Liver (tissue), 3 donors: ENCODE measurements around the gene CACYBP.
A peak's percentile ranks its signal among the peaks of the same experiment; 100 is the strongest.

Experiments
- EGR1 ChIP-seq, 2 donors: IDR thresholded peaks; 2 replicates each; pipeline ENCODE4 v1.6.1; 2016 to 2018; ENCODE audit warnings: antibody characterized with exemption in 2 of 2, low read depth in 2 of 2
- FOXA2 ChIP-seq: IDR thresholded peaks from 2 replicates; pipeline ENCODE4 v1.6.1; 2016; ENCODE audit warnings: antibody characterized with exemption
- JUND ChIP-seq, 2 donors: IDR thresholded peaks; 2 replicates each; pipeline ENCODE4 v1.6.1; 2016; ENCODE audit warnings: antibody characterized with exemption in 2 of 2
- RAD21 ChIP-seq, 2 donors: IDR thresholded peaks; 2 replicates each; pipeline ENCODE4 v1.6.1; 2016; ENCODE audit warnings: antibody characterized with exemption in 2 of 2, mild to moderate bottlenecking in 2 of 2
- RXRA ChIP-seq, 2 donors: IDR thresholded peaks; 2 replicates each; pipeline ENCODE4 v1.6.1; 2017 to 2018; ENCODE audit warnings: antibody characterized with exemption in 2 of 2, mild to moderate bottlenecking in 1 of 2
- SP1 ChIP-seq: IDR thresholded peaks from 2 replicates; pipeline ENCODE4 v1.6.1; 2018; ENCODE audit warnings: antibody characterized with exemption, mild to moderate bottlenecking
- TAF1 ChIP-seq: conservative IDR thresholded peaks from 2 replicates; pipeline ENCODE4 v1.6.1; 2016; ENCODE audit warnings: antibody characterized with exemption, mild to moderate bottlenecking
- TF ChIP-seq, protein P1 (sequence below): IDR thresholded peaks from 2 replicates; pipeline ENCODE4 v1.6.1; 2016; ENCODE audit warnings: antibody characterized with exemption
- TF ChIP-seq, protein P2 (sequence below): IDR thresholded peaks from 2 replicates; pipeline ENCODE4 v1.6.1; 2016; ENCODE audit warnings: antibody characterized with exemption, mild to moderate bottlenecking
- TF ChIP-seq, protein P3 (sequence below): fragments of 150-350 bp; IDR thresholded peaks from 2 replicates; pipeline ENCODE4 v1.5.1; 2017; ENCODE audit warnings: improper control_type of control experiment, low read depth, low read length; ENCODE audit not compliant: missing input control
- TF ChIP-seq, protein P4 (sequence below): IDR thresholded peaks from 2 replicates; pipeline ENCODE4 v1.6.1; 2016; ENCODE audit warnings: antibody characterized with exemption
- donor health status: healthy.
- donor health status: healthy.

DNA sequence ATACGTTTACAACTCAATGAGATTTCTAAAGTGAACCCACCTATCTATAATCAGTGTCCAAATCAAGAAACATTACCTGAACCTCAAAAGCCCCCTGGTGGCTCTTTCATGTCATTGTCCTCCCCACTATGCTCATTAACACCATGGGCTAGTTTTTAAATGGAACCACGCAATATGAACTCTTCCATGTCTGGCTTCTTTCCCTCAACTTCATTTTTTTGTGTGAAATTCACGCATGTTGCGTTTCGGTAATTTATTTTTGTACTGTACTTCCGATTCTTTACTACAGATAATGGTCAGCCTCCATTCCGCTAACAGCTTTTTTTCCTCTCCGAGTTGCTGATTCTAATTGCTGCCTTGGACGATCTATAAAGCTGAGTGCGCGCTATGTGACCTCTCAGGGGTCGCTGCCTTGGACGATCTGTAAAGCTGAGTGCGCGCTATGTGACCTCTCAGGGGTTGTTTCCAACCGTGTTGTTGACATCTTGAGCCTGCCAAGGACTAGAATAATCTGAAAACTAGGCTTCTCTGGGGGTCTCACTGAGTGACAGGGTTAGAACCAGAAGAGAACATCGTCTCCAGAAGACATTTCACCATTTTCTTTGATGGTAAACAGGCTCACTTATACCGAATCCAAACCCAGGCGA lies 1.1 kb upstream of the CACYBP start:
- TF ChIP-seq, protein P1, sequence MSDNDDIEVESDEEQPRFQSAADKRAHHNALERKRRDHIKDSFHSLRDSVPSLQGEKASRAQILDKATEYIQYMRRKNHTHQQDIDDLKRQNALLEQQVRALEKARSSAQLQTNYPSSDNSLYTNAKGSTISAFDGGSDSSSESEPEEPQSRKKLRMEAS: no peak
- TF ChIP-seq, protein P2, sequence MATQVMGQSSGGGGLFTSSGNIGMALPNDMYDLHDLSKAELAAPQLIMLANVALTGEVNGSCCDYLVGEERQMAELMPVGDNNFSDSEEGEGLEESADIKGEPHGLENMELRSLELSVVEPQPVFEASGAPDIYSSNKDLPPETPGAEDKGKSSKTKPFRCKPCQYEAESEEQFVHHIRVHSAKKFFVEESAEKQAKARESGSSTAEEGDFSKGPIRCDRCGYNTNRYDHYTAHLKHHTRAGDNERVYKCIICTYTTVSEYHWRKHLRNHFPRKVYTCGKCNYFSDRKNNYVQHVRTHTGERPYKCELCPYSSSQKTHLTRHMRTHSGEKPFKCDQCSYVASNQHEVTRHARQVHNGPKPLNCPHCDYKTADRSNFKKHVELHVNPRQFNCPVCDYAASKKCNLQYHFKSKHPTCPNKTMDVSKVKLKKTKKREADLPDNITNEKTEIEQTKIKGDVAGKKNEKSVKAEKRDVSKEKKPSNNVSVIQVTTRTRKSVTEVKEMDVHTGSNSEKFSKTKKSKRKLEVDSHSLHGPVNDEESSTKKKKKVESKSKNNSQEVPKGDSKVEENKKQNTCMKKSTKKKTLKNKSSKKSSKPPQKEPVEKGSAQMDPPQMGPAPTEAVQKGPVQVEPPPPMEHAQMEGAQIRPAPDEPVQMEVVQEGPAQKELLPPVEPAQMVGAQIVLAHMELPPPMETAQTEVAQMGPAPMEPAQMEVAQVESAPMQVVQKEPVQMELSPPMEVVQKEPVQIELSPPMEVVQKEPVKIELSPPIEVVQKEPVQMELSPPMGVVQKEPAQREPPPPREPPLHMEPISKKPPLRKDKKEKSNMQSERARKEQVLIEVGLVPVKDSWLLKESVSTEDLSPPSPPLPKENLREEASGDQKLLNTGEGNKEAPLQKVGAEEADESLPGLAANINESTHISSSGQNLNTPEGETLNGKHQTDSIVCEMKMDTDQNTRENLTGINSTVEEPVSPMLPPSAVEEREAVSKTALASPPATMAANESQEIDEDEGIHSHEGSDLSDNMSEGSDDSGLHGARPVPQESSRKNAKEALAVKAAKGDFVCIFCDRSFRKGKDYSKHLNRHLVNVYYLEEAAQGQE: no peak
- TF ChIP-seq, protein P3, sequence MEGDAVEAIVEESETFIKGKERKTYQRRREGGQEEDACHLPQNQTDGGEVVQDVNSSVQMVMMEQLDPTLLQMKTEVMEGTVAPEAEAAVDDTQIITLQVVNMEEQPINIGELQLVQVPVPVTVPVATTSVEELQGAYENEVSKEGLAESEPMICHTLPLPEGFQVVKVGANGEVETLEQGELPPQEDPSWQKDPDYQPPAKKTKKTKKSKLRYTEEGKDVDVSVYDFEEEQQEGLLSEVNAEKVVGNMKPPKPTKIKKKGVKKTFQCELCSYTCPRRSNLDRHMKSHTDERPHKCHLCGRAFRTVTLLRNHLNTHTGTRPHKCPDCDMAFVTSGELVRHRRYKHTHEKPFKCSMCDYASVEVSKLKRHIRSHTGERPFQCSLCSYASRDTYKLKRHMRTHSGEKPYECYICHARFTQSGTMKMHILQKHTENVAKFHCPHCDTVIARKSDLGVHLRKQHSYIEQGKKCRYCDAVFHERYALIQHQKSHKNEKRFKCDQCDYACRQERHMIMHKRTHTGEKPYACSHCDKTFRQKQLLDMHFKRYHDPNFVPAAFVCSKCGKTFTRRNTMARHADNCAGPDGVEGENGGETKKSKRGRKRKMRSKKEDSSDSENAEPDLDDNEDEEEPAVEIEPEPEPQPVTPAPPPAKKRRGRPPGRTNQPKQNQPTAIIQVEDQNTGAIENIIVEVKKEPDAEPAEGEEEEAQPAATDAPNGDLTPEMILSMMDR: peak; percentile 85
- TF ChIP-seq JUND (IDR thresholded peaks at IDR 0.05) (no peak), TAF1 (no peak), EGR1 (IDR thresholded peaks at IDR 0.05; ENCODE audit: low read depth in 2 of 2) (no peak), SP1 (no peak), RXRA (IDR thresholded peaks at IDR 0.05) (no peak), FOXA2 (no peak), RAD21 (IDR thresholded peaks at IDR 0.05) (peak; percentile 78 to 81)
- TF ChIP-seq, protein P4, sequence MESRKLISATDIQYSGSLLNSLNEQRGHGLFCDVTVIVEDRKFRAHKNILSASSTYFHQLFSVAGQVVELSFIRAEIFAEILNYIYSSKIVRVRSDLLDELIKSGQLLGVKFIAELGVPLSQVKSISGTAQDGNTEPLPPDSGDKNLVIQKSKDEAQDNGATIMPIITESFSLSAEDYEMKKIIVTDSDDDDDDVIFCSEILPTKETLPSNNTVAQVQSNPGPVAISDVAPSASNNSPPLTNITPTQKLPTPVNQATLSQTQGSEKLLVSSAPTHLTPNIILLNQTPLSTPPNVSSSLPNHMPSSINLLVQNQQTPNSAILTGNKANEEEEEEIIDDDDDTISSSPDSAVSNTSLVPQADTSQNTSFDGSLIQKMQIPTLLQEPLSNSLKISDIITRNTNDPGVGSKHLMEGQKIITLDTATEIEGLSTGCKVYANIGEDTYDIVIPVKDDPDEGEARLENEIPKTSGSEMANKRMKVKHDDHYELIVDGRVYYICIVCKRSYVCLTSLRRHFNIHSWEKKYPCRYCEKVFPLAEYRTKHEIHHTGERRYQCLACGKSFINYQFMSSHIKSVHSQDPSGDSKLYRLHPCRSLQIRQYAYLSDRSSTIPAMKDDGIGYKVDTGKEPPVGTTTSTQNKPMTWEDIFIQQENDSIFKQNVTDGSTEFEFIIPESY: no peak
